ENCODE measurements around the gene MCC. TPM values are rescaled to one million over a fixed set of nuclear protein-coding genes. Genes with fewer than 3 reads are reported as not detected.

The MCC gene
- polyA plus RNA-seq (ENCODE audit: insufficient read length in 4 of 4) = 10 to 100 TPM; 27.6 to 33.3 (median 31.7) TPM

DNA sequence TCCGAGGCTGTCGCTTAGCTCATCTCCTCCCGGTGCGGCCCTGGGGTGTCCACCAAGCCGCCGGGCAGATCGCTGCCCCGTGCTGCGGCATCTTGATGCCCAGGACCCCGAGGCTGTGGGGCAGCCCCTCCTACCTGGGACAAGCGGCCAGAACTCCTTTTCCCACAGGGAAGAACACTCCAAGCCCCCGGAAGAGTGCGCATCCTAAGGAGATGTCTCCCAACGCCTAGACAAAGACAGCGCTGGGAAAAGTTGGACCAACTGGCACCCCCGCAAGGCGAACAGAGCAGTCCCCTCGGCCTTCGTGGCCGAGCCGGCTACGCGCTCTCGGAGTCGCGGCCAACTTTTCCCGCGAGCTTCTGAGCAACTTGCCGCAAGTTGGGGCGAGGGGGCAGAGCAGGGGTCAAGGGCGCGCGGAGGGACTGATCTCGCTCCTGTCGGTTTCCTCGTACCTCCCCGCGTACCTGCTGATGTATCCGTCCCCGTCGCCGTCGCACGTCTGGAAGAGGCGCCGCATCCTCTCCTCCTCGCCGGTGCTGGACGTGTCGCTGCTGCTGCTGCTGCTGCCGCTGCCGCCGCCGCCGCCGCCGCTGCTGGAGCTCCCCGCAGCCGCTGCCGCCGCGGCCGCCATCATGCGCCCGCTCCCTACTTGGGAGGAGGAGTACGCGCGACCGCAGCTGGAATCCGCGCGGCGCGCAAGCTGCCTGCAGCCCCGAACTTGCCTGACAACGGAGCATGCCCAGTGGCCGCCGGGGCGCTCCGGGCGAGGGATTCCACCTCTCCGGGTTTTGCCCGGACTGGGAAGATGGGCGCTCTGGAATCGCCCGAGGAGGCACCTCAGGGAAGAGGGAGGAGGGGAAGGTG lies at the start of gene MCC:
MCC (minus strand) TSS at position 673 of the 864 bp plus-strand sequence.
- DNase-seq (ENCODE audit: low read depth in 4 of 4, low spot score in 2 of 4) = peak; percentile 59 to 77 (median 67)

DNA sequence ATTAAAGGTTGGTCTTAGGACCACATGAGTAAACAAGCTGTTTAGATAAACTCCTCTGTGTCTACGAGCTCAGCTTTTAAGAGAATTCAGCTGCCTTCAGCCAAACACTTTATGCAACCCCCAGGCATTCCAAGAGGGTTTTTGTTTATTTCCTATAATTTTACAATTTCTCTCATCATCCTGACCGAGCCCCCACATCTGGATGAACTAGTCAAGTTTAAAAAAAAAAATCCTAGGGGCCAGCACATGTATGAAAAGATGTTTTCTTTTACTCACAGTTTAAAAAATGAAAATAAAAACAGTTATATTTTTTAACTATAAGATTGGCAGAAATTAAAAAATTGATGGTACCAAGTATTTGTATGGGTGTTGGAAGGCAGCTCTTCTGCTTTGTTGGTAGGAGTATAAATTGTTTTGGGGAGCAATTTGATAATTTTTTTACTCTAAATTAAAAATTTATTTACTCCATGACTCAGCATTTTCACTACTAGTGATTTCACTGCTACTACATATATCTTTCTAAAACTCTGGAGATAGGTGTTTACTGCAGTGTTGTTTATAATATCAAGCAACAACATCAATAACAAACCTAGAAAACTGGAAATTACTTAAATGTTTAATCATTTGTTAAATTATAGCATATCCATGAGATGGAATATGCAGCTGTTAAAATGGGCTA lies 43.4 kb upstream of the MCC start:
- no peak for DNase-seq (ENCODE audit: low read depth in 4 of 4, low spot score in 2 of 4)

DNA sequence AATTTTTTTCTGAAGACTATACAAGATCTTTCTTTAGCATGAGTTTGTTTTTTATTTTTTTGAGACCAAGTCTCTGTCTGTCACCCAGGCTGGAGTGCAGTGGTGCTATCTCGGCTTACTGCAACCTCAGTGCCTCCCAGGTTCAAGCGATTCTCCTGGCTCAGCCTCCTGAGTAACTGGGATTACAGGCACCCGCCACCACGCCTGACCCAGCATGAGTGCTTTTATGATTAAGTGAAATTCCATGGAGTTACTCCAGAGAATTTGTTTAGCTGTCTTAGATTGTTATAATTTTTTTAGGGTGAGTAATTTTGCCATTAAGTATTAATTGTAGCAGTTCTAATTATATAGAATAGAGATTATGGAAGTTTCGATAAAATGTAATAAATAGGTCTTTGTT lies 39.5 kb upstream of the MCC start:
- no peak for DNase-seq (ENCODE audit: low read depth in 4 of 4, low spot score in 2 of 4)

DNA sequence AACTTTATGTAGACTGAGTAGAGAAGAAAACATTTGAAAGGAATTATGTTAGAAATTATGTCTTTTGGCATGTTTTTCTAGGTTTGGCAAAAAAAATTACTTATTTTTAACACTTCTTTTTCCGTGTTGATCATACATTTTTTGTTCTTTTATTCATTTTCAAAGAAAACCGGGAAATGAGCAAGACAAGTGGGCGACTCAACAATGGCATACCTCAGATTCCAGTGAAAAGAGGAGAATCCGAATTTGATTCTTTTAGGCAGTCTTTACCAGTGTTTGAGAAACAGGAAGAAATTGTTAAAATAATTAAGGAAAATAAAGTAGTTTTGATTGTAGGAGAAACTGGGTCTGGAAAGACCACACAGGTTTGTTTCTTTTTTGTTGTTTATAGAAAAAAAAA lies 38.2 kb upstream of the MCC start:
- no peak for DNase-seq (ENCODE audit: low read depth in 4 of 4, low spot score in 2 of 4)

DNA sequence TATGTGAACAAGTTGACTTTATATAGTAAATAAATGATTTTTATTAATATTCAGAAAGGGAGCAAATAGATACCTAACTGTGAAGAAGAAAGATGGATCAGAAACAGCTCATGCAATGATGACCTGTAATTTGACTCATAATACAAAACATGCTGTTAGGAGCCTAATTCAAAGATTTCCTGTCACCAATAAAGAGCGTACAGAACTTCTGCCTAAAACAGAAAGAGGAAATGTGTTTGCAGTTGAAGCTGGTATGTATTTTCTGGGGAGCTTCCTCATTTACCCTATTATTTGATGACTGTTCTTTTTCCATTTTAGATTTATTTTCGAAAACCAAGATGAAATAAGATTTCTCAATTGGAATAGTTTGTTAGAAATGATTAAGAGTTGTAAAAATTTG lies 36.7 kb upstream of the MCC start:
- DNase-seq (ENCODE audit: low read depth in 4 of 4, low spot score in 2 of 4) = no peak

DNA sequence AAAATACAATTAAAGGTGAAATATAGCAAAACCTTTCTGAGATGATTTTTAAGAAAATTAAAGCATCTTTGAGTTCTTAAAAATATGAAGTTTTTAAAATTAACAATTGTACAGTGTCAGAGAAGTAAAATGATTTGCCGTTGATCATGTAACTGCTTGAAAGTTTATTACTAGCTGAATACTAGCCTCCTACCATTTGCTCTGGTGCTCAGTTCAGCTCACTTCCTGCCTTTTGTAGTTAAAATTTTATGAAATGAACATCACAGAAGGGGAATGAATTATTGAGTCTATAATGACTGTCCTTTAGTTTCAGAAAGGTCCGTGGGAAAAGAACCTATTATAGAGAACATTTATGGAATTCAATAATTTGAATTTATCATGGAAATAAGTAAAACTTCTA lies 34.9 kb upstream of the MCC start:
- no peak for DNase-seq (ENCODE audit: low read depth in 4 of 4, low spot score in 2 of 4)

DNA sequence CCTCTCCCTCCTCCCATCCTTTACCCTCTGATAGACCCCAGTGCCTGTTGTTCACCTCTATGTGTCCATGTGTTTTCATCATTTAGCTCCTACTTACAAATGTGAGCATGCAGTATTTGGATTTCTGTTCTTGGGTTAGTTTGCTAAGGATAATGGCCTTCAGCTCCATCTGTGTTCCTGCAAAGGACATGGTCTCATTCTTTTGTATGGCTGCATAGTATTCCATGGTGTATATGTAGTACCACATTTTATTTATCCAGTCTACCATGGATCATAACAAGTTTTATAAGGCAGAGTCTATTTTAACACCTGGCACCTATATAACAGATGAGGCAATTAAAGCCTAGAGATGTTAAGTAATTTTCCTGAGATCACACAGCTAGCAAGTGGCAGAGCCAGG lies 32.6 kb upstream of the MCC start:
- DNase-seq (ENCODE audit: low read depth in 4 of 4, low spot score in 2 of 4) = no peak

DNA sequence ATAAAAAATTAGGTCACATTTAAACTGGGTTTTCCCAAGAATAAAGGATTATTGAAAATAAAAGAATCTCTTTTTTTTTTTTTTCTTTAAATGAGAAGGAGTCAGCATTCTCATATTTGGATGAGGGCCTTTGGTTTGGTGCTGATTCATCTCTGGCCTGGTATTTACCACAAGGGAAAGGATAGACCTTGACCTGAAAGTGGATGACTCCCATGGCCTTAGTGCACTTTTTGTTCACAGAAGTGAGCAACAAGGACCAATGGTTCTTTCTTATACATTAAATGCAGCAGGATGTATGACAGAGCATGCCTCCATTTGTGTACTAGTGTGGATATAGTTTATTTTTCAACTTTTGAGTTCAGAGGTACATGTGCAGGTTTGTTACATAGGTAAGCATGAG lies 32.2 kb upstream of the MCC start:
- no peak for DNase-seq (ENCODE audit: low read depth in 4 of 4, low spot score in 2 of 4)

DNA sequence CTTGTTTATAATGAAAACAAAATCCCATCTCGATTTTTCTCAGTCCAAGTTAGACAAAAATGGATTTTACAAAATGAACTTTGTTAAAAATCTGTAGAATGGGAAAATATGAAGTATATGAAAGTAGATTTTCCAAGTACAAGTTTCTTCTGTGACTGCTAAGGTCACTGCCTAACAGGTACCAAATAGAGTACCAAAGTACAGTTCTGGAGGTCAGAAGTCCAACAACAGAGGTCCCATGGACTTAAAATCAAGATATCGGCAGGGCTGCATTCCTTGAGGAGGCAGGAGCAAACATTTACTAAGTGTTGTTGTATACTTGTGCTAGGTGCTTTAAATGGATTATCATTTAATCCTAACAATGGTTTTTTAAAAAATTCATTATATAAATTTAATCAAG lies 31.2 kb upstream of the MCC start:
- no peak for DNase-seq (ENCODE audit: low read depth in 4 of 4, low spot score in 2 of 4)

DNA sequence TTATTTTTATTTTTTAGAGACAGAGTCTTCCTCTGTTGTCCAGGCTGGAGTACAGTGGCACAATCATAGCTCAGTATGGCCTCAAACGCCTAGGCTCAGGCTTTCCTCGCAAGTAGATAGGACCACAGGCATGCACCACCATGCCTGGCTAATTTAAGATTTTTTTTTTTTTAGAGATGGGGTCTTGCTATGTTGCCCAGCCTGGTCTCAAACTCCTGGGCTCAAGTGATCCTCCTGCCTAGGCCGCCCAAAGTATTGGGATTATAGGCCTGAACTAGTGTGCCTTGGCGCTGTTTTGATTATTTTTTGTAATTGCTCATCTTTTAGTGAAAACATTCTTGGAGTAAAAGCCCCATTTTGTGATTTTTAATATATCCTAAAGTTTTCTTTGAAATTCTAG lies 30.6 kb upstream of the MCC start:
- no peak for DNase-seq (ENCODE audit: low read depth in 4 of 4, low spot score in 2 of 4)

DNA sequence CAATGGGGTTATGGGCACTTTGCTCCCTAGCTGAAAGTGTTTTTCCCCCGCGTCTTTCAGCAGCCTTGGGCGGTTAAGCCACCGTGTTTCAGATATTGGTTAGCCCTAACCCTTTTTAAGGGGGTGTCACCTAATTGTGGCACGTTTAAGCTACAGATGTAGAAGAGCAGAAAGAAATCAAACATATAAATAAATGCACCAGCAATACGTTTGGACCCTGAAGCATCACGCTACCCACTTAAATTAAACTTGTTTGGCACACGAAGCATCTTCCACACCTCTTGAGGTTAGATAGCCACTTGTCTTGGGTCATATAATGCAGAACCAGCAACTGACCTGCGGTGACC lies 26.0 kb upstream of the MCC start:
- DNase-seq (ENCODE audit: low read depth in 4 of 4, low spot score in 2 of 4) = no peak

DNA sequence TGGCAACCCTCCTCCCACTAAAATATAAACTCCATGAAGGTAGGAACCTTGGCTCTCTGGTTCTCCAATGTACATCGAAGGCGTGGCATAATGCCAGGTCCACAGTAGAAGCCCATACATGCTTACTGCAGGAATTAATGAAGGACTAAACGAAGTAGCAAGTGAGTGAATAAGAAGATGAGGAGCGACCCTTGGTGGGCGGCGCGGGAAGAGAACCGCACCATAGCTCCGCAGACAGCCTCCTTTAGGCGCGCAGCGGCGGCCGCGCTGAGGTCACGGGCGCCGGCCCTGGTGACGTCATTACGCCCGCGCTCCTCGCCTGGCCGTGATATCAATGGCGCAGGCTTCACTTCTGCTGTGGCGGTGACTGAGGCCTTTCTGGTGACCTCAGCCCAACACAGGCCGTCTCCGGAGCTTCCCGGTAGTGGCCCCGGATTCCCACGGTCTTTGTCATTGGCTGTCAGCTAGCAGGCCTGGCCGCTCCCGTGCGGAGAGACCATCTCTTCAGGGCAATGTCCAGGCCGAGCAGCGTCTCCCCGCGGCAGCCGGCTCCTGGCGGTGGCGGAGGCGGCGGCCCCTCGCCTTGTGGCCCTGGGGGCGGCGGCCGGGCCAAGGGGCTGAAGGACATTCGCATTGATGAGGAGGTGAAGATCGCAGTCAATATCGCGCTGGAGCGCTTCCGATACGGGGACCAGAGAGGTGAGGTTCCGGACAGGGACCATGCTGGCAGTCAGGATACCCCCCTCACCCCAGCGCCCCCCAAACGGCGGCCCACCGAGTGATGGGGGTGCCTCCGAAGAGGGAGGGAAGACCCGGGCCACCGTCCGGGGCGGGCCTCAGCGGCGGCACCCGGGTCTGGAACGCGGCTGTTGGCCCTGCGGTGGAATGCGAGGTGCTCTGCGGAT lies 25.4 kb upstream of the MCC start, which contains the start of gene YTHDC2:
YTHDC2 (plus strand) TSS at position 311 of the 905 bp plus-strand sequence; CDS start at position 513, 202 bp downstream.
- peak; percentile 64 to 75 (median 70) for DNase-seq (ENCODE audit: low read depth in 4 of 4, low spot score in 2 of 4)

DNA sequence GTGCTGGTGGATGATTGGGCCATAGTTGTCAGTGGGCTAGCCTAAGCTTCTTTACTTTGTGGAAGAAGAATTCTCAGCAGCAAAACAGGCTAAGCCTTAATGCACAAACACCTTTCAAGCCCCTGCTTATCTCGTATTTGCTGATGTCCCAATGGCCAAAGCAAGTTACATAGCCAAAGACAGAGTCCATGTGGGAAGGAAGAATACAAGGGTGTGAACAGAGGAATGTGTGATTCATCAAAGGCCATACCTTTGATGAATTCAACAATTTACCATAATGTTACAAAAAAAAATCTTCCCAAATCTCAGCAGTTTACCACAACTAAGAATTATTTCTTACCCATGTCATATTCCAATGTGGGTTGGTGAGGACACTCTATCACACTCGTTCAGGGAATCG lies 24.1 kb upstream of the MCC start:
- DNase-seq (ENCODE audit: low read depth in 4 of 4, low spot score in 2 of 4) = no peak

DNA sequence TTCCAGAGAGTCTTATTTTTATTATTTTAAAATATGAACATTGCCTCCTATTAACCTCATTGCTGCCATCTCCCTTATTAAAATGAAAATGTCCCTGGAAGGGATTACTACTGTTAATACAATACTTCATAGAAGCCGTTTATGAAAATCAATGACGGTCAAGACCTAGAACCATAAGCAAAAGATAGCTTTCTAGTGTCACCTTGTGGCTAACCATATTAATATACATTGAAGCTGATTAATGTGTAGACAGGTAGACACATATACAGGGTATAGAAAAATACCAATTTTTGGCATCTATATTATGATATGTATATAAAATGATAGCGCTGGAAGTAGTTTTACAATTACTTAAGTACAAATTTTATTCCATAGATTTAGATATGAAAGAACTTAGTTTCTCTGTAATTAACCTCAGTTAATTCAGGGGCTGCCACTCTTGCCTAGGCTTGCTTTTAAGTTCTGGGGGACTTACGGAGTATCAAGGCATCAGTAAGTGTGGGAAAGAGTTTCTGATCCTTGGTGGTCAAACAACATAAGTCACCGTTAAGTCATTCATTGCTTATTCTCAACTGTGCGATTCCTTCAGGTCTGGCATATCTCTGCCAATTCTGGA lies 22.7 kb upstream of the MCC start:
- no peak for DNase-seq (ENCODE audit: low read depth in 4 of 4, low spot score in 2 of 4)

DNA sequence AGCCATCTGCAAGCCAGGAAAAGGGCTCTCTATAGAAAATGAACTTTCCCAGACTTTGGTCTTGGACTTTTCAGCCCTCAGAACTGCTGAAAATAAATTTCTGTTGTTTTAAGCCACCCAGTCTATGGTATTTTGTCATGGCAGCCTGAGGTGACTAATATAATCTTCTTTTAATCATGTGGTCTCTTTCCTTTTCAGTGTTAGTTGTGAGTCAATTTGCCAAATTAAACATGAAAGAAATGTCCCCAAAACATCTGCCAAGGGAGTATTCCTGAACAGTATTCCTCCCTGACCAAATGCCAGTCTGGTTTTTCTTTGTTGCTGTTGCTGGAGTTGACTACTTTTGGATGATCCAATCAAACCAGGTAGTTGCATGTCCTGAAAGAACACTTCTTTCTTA lies 20.5 kb upstream of the MCC start:
- no peak for DNase-seq (ENCODE audit: low read depth in 4 of 4, low spot score in 2 of 4)

DNA sequence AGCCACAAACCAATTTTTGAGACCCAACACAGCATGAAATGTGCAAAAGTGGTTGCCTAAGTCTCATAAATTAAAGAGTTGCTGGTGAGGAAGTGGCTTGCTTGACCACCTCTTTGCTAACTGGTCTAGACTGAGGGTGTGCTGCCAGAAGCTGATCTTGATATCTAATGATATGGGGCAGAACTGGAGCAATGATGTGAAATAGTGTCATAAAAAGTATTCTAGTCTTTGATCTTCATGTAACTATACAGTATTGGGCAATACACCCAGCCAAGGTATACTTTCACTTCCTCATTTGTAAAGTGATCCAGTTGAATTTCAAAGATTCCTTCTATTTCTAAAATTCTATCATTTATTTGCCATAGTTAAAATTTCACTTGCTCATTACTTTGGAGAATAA lies 19.3 kb upstream of the MCC start:
- no peak for DNase-seq (ENCODE audit: low read depth in 4 of 4, low spot score in 2 of 4)

DNA sequence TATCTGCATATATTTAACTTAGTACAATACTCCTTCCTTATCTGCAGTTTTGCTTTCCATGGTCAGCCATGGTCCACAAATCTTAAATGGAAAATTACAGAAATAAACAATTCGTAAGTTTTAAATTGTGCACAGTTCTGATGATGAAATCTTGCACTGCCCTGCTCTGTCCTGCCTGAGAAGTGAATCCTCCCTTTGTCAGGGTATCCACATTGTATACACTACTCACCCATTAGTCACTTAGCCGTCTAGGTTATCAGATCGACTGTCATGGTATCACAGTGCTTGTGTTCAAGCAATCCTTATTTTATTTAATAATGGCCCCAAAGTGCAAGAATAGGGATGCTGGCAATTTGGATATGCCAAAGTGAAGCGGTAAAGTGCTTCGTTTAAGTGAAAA lies 16.9 kb upstream of the MCC start:
- DNase-seq (ENCODE audit: low read depth in 4 of 4, low spot score in 2 of 4) = no peak

DNA sequence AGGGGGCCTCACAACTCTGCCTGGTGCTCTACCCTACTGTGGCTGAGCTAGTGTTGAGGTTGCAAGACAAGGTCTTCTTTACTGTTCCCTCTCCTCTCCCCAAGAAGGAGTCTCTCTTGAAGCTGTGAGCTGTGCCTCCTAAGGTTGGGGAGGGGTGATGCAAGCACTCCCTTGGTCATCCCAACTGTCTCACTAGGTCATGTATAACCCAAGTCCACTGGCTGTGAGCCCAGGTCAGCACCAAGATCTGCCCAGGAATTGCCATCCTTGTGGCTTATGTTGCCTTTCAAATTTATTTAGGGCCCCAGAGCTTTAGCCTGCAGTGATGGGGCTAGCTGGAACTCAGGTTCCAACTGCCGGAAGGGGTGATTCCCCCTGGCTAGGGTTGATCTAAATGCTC lies 14.9 kb upstream of the MCC start:
- no peak for DNase-seq (ENCODE audit: low read depth in 4 of 4, low spot score in 2 of 4)

DNA sequence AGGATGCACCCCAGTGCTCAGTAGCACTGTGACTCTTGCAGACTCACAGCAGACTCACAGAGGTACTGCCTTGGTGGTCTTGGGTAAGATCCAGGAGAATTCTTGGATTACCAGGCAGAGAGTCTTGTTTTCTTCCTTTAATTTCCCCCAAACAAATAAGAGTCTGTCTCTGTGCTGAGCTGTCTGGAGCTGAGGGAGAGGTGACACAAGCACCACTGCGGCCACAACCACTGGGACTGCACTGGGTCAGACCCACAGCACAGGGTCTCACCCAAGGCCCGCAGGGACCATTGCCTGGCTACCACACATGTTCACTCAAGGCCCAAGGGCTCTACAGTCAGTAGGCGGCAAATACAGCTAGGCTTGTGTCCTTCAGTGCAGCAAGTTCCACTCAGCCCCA lies 13.8 kb upstream of the MCC start:
- no peak for DNase-seq (ENCODE audit: low read depth in 4 of 4, low spot score in 2 of 4)

DNA sequence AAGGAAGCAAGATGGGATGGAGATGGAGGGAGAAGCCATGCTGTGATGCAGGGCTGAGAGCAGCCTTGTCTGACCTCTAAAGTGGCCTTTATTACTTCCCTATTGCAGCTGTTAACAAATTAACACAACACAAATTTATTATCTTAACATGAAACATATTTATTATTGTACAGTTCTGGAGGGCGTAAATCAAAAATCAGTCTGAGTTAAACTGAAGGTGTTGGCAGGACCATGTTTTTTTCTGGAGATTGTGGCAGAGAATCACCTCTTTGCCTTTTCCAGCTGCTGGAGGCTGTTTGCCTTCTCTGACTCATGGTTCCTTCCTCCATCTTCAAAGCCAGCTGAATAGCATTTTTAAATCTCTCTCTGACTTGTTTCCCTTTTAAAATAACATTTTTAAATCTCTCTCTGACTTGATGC lies 7.2 kb upstream of the MCC start:
- no peak for DNase-seq (ENCODE audit: low read depth in 4 of 4, low spot score in 2 of 4)

DNA sequence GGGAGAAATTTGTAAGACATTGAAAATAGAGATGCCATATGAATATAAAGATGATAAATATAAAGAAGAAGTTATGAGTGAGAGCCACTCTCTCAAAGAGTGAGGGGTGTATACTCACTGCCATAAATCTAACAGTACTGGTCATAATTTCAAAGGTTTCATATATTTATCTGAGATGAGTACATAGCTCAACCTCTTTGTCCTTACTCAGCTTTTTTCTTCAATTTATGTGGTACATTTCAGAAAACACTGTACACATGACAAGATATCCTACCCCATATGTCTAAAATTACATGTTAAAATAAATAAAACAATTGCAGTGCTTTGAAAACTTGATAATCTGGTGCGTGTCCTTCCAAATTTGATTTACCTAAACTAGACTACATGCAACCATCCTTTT lies 5.2 kb upstream of the MCC start:
- DNase-seq (ENCODE audit: low read depth in 4 of 4, low spot score in 2 of 4) = no peak
